NOMO-1 (cell line): ENCODE data around the gene SEPTIN14.
"Not testable (repeated sequence)": the region's sequence is repeated elsewhere in the genome, so short reads cannot be mapped to it uniquely, and the experiment has no call there.

Source experiments
- DNase-seq, 2 experiments: peaks; one replicate each; lab custom pipeline; 2025; ENCODE audit not compliant: unreplicated experiment in 2 of 2; lab: John Stamatoyannopoulos, UW

SEPTIN14 gene

DNA sequence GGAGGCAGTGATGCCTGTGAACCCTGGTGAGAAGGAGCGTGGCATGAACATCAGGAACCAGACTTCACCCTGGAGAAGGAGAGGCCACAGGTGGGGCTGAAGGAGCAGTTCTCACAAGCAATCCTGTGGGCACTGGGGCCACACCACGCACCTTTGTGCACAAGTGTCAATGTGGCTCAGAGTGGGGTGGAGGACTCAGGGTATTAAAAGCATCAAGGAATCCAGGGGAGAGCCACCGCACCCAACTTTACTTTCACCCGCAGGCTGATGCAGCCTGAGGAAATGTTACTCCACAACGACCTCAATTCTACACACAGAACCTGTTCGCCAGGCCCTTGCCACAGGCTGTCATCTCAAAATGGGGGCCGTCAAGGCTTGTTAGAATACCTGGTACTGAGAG is 77.1 kb downstream of the SEPTIN14 start:
- DNase-seq: not testable (repeated sequence)

DNA sequence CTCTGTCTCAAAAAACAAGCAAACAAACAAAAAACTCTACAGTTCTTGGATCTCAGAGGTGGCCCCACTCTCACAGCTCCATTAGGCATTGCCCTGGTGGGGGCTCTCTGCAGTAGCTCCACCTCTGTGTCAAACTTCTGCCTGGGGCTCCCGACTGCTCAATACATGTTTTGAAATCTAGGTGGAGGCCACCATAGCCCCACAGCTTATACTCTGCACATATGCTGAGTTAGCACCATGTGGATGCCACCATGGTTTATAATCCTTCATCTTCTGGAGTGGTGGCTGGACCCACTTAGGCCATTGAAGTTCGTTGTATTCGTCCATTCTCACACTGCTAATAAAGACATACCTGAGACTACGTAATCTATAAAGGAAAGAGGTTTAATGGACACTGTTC is 78.4 kb downstream of the SEPTIN14 start:
- DNase-seq: no peak

DNA sequence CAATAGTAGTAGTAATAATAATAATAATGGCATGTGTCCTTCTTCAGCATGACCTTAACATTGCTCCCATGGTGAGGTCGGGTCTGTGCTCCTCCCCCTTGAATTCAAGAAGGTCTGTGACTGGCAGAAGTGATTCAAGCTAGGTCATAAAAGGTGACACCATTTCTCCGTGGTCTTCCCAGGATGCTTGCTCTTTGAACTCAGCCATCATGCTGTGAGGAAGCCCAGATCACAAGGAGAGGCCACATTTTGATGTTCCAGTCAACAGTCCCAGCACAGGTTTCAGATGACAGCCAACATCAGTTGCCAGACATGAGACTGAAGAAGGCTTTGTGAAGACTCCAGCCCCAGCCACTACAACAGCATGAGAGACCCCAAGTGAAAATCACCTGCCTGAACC is 83.9 kb downstream of the SEPTIN14 start:
- no peak for DNase-seq

DNA sequence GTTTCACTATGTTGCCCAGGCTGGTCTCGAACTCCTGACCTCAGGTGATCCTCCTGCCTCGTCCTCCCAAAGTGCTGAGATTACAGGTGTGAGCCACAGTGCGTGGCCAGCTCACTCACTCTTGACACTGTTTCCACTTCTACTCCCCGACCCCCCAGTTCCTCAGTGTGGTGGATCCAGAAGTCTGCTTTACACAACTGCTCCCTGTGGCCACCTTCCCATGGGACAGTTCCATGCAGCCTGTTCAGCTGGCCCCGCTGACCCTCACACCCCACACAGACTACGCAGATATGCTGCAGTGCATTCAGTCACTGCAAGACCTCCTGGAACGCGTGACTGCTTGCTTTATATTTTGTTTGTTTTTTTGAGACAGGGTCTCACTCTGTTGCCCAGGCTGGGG is 86.4 kb downstream of the SEPTIN14 start:
- DNase-seq: no peak

DNA sequence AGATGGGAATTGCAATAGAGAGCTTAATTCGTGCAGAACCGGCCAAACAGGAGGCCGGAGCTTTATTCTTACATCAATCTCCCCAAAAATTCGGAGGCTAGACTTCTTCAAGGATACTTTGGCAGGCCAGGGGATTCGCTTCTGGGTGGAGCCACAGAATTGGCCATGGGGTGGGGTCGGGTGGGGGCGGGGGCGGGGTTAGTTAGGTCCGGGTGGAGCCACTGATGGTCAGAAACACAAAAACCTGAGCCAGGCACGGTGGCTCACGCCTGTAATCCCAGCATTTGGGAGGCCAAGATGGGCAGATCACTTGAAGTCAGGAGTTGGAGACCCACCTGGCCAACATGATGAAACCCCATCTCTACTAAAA is 87.5 kb downstream of the SEPTIN14 start:
- DNase-seq: no peak

DNA sequence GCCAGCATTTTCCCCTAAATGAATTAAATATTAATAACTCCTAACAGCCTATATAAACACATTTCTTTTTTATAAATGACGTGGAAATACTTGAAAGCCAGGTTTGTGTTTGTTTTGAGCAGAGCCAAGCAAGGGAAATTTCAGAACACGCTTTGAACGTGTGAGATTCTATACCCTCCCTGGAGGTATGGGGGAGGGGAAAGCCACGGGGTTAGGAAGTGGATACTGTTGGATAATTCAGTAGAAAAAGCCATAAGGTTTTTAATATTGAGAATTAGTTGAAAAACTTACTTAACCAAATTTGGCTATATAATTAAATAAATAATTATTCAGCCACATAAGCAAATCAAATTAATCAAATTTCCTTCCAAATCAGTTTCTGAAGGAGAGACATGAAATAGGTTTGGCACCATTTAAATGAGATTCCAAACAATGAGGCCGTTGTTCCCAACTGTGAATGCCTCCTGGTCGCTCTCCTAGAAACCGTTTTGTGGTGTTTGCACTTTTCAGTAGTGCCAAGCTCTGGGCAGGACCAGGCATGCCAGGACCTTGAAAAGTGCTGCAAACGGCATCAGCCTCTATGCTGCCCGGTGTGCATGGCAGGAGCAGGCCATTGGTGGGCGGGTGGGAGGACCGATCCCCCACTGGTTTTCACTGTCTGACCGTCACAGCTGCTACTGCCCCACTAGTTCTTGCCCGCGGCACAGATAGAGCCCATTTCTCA is 88.1 kb downstream of the SEPTIN14 start:
- DNase-seq: no peak

DNA sequence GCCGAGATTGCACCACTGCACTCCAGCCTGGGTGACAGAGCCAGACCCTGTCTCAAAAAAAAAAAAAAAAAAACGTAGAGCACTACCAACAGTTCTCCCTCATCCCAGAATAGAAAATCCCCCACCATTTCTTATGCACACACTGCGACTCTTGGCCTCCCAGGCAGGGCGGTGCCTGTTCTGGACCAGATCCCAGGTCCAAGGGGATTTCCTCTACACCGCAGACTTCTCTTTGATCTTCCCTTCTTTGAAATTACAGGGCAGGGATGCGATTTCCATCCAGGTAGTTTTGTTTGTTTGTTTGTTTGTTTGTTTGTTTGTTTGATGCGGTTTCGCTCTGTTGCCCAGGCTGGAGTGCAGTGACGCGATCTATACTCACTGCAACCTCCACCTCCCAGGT is 91.8 kb downstream of the SEPTIN14 start:
- DNase-seq: no peak

DNA sequence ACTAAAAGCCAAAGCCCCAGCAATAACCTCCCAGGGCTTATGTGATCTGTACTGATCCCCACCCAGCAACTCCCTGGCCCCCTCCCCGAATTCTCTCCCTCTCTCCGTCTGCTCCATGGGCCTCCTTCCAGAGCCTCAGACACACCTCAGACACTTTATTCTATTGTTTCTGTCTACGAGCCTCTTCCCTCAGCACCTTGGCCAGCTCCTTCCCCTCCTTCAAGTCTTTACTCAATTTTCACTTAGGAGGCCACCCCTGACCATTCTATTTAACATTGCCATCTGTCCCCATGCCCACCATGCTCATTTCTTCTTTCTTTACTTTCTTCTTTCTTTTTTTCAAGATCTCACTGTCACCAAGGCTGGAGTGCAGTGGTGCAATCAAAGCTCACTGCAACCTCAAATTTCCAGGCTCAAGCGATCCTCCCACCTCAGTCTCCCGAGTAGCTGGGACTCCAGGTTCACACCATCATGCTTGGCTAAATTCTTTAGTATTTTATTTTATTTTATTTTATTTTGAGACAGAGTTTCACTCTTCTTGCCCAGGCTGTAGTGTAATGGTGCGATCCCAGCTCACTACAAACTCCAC is 109.2 kb downstream of the SEPTIN14 start:
- not testable (repeated sequence) for DNase-seq

DNA sequence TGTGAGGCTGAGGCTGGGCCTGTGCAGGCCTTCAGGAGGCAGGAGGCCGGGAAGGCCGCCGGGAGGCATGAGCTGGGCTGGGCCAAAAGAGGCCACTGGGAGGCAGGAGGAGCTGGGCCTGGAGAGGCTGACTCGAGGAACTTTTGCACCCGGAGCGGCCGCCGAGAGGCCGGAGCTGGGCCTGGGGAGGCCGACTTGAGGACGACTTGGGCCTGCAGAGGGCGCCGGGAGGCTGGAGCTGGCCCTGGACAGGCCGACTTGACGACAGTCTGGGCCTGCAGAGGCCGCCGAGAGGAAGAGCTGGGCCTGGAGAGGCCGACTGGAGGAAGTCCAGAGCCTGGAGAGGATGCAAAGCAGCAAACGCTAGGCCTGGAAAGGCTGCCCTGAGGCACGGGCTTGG is 117.8 kb downstream of the SEPTIN14 start:
- DNase-seq: not testable (repeated sequence)
